IMR-90 (cell line): ENCODE results near the gene DAGLA. TPM values are rescaled to one million over a fixed set of nuclear protein-coding genes. Genes with fewer than 3 reads are reported as not detected.

Experiments used
- ATAC-seq: fragments of 200-7000 bp; cut with Tn5 transposase; 2 replicates; pipeline ENCODE4 v1.9.1; 2020; ENCODE audit warnings: low read depth, mild to moderate bottlenecking, moderate library complexity
- BruUV-seq: library from RNA; stranded (reverse); fragments of 400-500 nt; replicated peaks from 2 replicates; lab custom pipeline; 2021; lab: Mats Ljungman, UMichigan
- CTCF ChIA-PET: fragments of 300-600 bp; formaldehyde crosslinking; extraction: SDS; loops from one replicate; lab custom pipeline; 2021; ENCODE audit warnings: antibody characterized with exemption; lab: Yijun Ruan, JAX
- POLR2A ChIA-PET: fragments of 300-600 bp; sonication (Branson Sonifier 250); formaldehyde crosslinking; loops from one replicate; lab custom pipeline; 2022; ENCODE audit warnings: antibody characterized with exemption; ENCODE audit not compliant: unreplicated experiment; lab: Charles Lee
- DNase-seq: peaks from one replicate; pipeline ENCODE4 v3.0.0; 2013
- H2AFZ ChIP-seq: replicated peaks from 2 replicates; pipeline ENCODE3; 2013; ENCODE audit warnings: low read length, mild to moderate bottlenecking; ENCODE audit not compliant: poor library complexity
- H2AK5ac ChIP-seq: 2 replicates; pipeline ENCODE4 v1.6.1; 2013; ENCODE audit warnings: low read depth, low read length, inconsistent platforms
- H2AK9ac ChIP-seq: replicated peaks from 2 replicates; pipeline ENCODE3; 2013; ENCODE audit warnings: mild to moderate bottlenecking, low read depth, low read length, moderate library complexity; ENCODE audit not compliant: poor library complexity
- H2BK120ac ChIP-seq: 2 replicates; pipeline ENCODE4 v1.6.1; 2013; ENCODE audit warnings: low read depth, low read length, inconsistent platforms
- H2BK15ac ChIP-seq: 3 replicates; pipeline ENCODE4 v1.6.1; 2013; ENCODE audit warnings: low read depth, low read length, inconsistent platforms
- H2BK20ac ChIP-seq: 2 replicates; pipeline ENCODE4 v1.6.1; 2013; ENCODE audit warnings: low read depth, mild to moderate bottlenecking, inconsistent platforms, low read length, moderate library complexity
- H2BK5ac ChIP-seq: 2 replicates; pipeline ENCODE4 v1.6.1; 2013; ENCODE audit warnings: mild to moderate bottlenecking, low read depth, low read length, inconsistent platforms; ENCODE audit not compliant: poor library complexity, severe bottlenecking
- H3K14ac ChIP-seq: replicated peaks from 2 replicates; pipeline ENCODE4 v1.6.1; 2013; ENCODE audit warnings: low read depth, low read length, inconsistent platforms
- H3K18ac ChIP-seq: 2 replicates; pipeline ENCODE4 v1.6.1; 2013; ENCODE audit warnings: low read depth, low read length, control low read depth
- H3K23ac ChIP-seq: 2 replicates; pipeline ENCODE4 v1.6.1; 2013; ENCODE audit warnings: low read depth, low read length, inconsistent platforms
- H3K27ac ChIP-seq: 2 replicates; pipeline ENCODE4 v1.5.1; 2013; ENCODE audit warnings: mild to moderate bottlenecking, control low read depth, low read length; ENCODE audit not compliant: insufficient read depth
- H3K27me3 ChIP-seq: 2 replicates; pipeline ENCODE4 v1.6.1; 2013; ENCODE audit warnings: low read length; ENCODE audit not compliant: control insufficient read depth, insufficient read depth
- H3K36me3 ChIP-seq: 2 replicates; pipeline ENCODE4 v1.6.1; 2013; ENCODE audit warnings: low read length, mixed read lengths; ENCODE audit not compliant: control insufficient read depth, insufficient read depth
- H3K4ac ChIP-seq: 2 replicates; pipeline ENCODE4 v1.6.1; 2013; ENCODE audit warnings: low read depth, low read length, inconsistent platforms
- H3K4me1 ChIP-seq: 2 replicates; pipeline ENCODE4 v1.6.1; 2013; ENCODE audit warnings: low read length, mixed read lengths; ENCODE audit not compliant: control insufficient read depth, insufficient read depth
- H3K4me2 ChIP-seq: 2 replicates; pipeline ENCODE4 v1.6.1; 2013; ENCODE audit warnings: low read depth, mild to moderate bottlenecking, control low read depth, low read length, moderate library complexity
- H3K4me3 ChIP-seq: 2 replicates; pipeline ENCODE4 v1.5.1; 2013; ENCODE audit warnings: low read depth, mild to moderate bottlenecking, control low read depth, low read length, moderate library complexity; ENCODE audit not compliant: insufficient read depth
- H3K56ac ChIP-seq: 2 replicates; pipeline ENCODE4 v1.6.1; 2013; ENCODE audit warnings: low read length, inconsistent platforms; ENCODE audit not compliant: insufficient read depth; ENCODE audit errors: extremely low read depth
- H3K79me1 ChIP-seq, 2 experiments: 2 replicates each; pipeline ENCODE4 v1.6.1; 2013; ENCODE audit warnings: low read length in 2 of 2, inconsistent platforms in 1 of 2, low read depth in 1 of 2
- H3K9ac ChIP-seq: 2 replicates; pipeline ENCODE4 v1.6.1; 2013; ENCODE audit warnings: low read depth, low read length, control low read depth
- H3K9me1 ChIP-seq: 2 replicates; pipeline ENCODE4 v1.6.1; 2013; ENCODE audit warnings: low read length, inconsistent platforms; ENCODE audit not compliant: insufficient read depth
- H3K9me3 ChIP-seq: 2 replicates; pipeline ENCODE4 v1.6.1; 2013; ENCODE audit warnings: low read length; ENCODE audit not compliant: control insufficient read depth, insufficient read depth
- H4K20me1 ChIP-seq: 2 replicates; pipeline ENCODE4 v1.6.1; 2013; ENCODE audit warnings: low read length, inconsistent platforms; ENCODE audit not compliant: insufficient read depth
- H4K5ac ChIP-seq: 2 replicates; pipeline ENCODE4 v1.6.1; 2013; ENCODE audit warnings: mild to moderate bottlenecking, low read depth, low read length, control low read depth
- H4K8ac ChIP-seq, 2 experiments: 2 replicates each; pipeline ENCODE4 v1.6.1; 2013; ENCODE audit warnings: low read depth in 2 of 2, low read length in 2 of 2, control low read depth in 1 of 2, inconsistent platforms in 1 of 2
- H4K91ac ChIP-seq: 2 replicates; pipeline ENCODE4 v1.6.1; 2013; ENCODE audit warnings: low read depth, low read length, inconsistent platforms; ENCODE audit not compliant: insufficient read depth
- BHLHE40 ChIP-seq: fragments of 150-350 bp; IDR thresholded peaks from 2 replicates; pipeline ENCODE4 v1.6.1; 2016; ENCODE audit warnings: mild to moderate bottlenecking, low read depth, low read length
- CEBPB ChIP-seq: IDR thresholded peaks from 2 replicates; pipeline ENCODE4 v1.6.1; 2012; ENCODE audit warnings: low read depth, low read length, improper control_type of control experiment
- CHD1 ChIP-seq: IDR thresholded peaks from 2 replicates; pipeline ENCODE4 v1.6.1; 2012; ENCODE audit warnings: low read depth, low read length, improper control_type of control experiment
- CTCF ChIP-seq: conservative IDR thresholded peaks from 2 replicates; pipeline ENCODE4 v1.5.1; 2012; ENCODE audit warnings: mild to moderate bottlenecking, low read depth, low read length, improper control_type of control experiment
- ELK1 ChIP-seq: fragments of 150-350 bp; IDR thresholded peaks from 2 replicates; pipeline ENCODE4 v1.6.1; 2016; ENCODE audit warnings: low read depth, mild to moderate bottlenecking, low read length, moderate library complexity, borderline replicate concordance
- FOS ChIP-seq: fragments of 150-350 bp; IDR thresholded peaks from 2 replicates; pipeline ENCODE4 v1.6.1; 2016; ENCODE audit warnings: low read depth, low read length
- MAFK ChIP-seq: IDR thresholded peaks from 2 replicates; pipeline ENCODE4 v1.6.1; 2012; ENCODE audit warnings: low read depth, low read length, improper control_type of control experiment
- MAZ ChIP-seq: IDR thresholded peaks from 2 replicates; pipeline ENCODE4 v1.6.1; 2012; ENCODE audit warnings: low read depth, mild to moderate bottlenecking, low read length, improper control_type of control experiment, moderate library complexity, borderline replicate concordance
- NFE2L2 ChIP-seq: fragments of 150-350 bp; IDR thresholded peaks from 2 replicates; pipeline ENCODE4 v1.6.1; 2016; ENCODE audit warnings: low read depth, mild to moderate bottlenecking, low read length
- POLR2A ChIP-seq: IDR thresholded peaks from 2 replicates; pipeline ENCODE4 v1.6.1; 2012; ENCODE audit warnings: mild to moderate bottlenecking, low read depth, low read length
- RAD21 ChIP-seq: IDR thresholded peaks from 2 replicates; pipeline ENCODE4 v1.6.1; 2012; ENCODE audit warnings: low read length, improper control_type of control experiment
- RCOR1 ChIP-seq: IDR thresholded peaks from 2 replicates; pipeline ENCODE4 v1.6.1; 2012; ENCODE audit warnings: mild to moderate bottlenecking, low read length, improper control_type of control experiment; ENCODE audit not compliant: insufficient replicate concordance
- RFX5 ChIP-seq: IDR thresholded peaks from 2 replicates; pipeline ENCODE4 v1.8.0; 2012; ENCODE audit warnings: low read depth, mild to moderate bottlenecking, low read length, moderate library complexity
- SMC3 ChIP-seq: fragments of 150-350 bp; IDR thresholded peaks from 2 replicates; pipeline ENCODE4 v1.6.1; 2016; ENCODE audit warnings: low read depth, mild to moderate bottlenecking, antibody characterized with exemption, low read length, moderate library complexity
- WGBS, 2 experiments: methylation state at CpG; one replicate each; pipeline versions ENCODE4 v1.1.5 to v1.1.7; 2013; ENCODE audit warnings: missing lambda C conversion rate in 2 of 2; ENCODE audit not compliant: insufficient read length in 1 of 2; ENCODE audit errors: extremely low coverage in 2 of 2; 5-methylcytosine and 5-hydroxymethylcytosine counted together
- dilution Hi-C: fragments of 300-500 bp; cut with HindIII; formaldehyde crosslinking; loops from one replicate; pipeline ENCODE4 v1.14.3; 2018; ENCODE audit warnings: low sequenced_read_pairs; ENCODE audit not compliant: unreplicated experiment
- in situ Hi-C: fragments of 300-500 bp; cut with MboI; formaldehyde crosslinking; loops from 3 replicates; pipeline ENCODE4 v1.14.3; 2019; ENCODE audit warnings: low sequenced_read_pairs, inconsistent platforms, mixed read lengths
- intact Hi-C: fragments of 100-400 bp; cut with micrococcal nuclease; formaldehyde crosslinking; loops from 2 replicates; pipeline ENCODE4 v1.10.0; 2022
- polyA plus RNA-seq, 3 experiments: library from polyadenylated mRNA; depleted of rRNA; stranded (reverse); fragments of >200 nt; gene quantifications; 2 replicates each; pipeline ENCODE4 v1.2.3, GENCODE V29; 2012; ENCODE audit warnings: low replicate concordance in 1 of 3
- total RNA-seq: library from RNA; depleted of rRNA; stranded (reverse); fragments of >200 nt; gene quantifications from 2 replicates; pipeline ENCODE4 v1.2.3, GENCODE V29; 2012
- TF ChIP-seq, protein P1 (sequence below): fragments of 150-350 bp; IDR thresholded peaks from 2 replicates; pipeline ENCODE4 v1.6.1; 2017; ENCODE audit warnings: mild to moderate bottlenecking, antibody characterized with exemption, low read length, low read depth

DAGLA gene
- total and polyA plus RNA-seq, 2 of the 4 experiments (the other 2 are of a cell fraction): 0.90 to 3.8 TPM

GRCh38 chr11:61716478-61717285 lies 36.5 kb downstream of the DAGLA start:
- H3K18ac ChIP-seq: no peak overlapping the region
- H2BK20ac ChIP-seq: no peak overlapping the region
- H3K27ac ChIP-seq: no peak overlapping the region
- intact Hi-C loops (no loop called here), in situ Hi-C loops (no loop called here), dilution Hi-C loops (no loop called here)
- no peaks in the 10 kb centered on the region for H3K36me3 ChIP-seq
- H4K91ac ChIP-seq: no peak overlapping the region
- H2BK120ac ChIP-seq: no peak overlapping the region
- peaks cover 12% of the 10 kb centered on the region for H3K4me1 ChIP-seq
- H3K4me2 ChIP-seq: no peak overlapping the region
- no peak overlapping the region for H2AK9ac ChIP-seq
- no peak overlapping the region for H3K23ac ChIP-seq
- H3K79me1 ChIP-seq: peaks cover 4 to 18% of the 10 kb centered on the region in 2 experiments; a peak in 2 of 4 replicates
- no peak for ATAC-seq
- H4K5ac ChIP-seq: no peak overlapping the region
- 64% methylated on average over 2 of the region's 13 CpGs; no CpG with 5 or more reads in 1 of the 2 experiments for WGBS, 2 experiments
- peaks cover 22% of the 10 kb centered on the region; the same call in 1 of the 2 replicates for H3K27me3 ChIP-seq
- no peak overlapping the region for H3K14ac ChIP-seq
- peaks cover 12% of the 10 kb centered on the region for H3K9me1 ChIP-seq
- no peaks in the 10 kb centered on the region for H3K9me3 ChIP-seq
- ChIA-PET POLR2A (no interaction called here), CTCF (no interaction called here)
- no peak overlapping the region for H4K8ac ChIP-seq
- H2AFZ ChIP-seq: no peak overlapping the region
- H3K4ac ChIP-seq: no peak overlapping the region
- BruUV-seq: no TSS peak
- no peak overlapping the region for H2BK5ac ChIP-seq
- H3K56ac ChIP-seq: no peak overlapping the region
- no peak overlapping the region for H3K9ac ChIP-seq
- H2BK15ac ChIP-seq: no peak overlapping the region
- no peak overlapping the region for H2AK5ac ChIP-seq
- no peak overlapping the region for H3K4me3 ChIP-seq
- DNase-seq: no peak
- no peaks in the 10 kb centered on the region for H4K20me1 ChIP-seq
- TF ChIP-seq RAD21: no peak
- no peak for TF ChIP-seq RFX5
- TF ChIP-seq CTCF: no peak
- TF ChIP-seq, protein P1, sequence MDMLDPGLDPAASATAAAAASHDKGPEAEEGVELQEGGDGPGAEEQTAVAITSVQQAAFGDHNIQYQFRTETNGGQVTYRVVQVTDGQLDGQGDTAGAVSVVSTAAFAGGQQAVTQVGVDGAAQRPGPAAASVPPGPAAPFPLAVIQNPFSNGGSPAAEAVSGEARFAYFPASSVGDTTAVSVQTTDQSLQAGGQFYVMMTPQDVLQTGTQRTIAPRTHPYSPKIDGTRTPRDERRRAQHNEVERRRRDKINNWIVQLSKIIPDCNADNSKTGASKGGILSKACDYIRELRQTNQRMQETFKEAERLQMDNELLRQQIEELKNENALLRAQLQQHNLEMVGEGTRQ: no peak
- TF ChIP-seq FOS: no peak
- no peak for TF ChIP-seq CEBPB
- no peak for TF ChIP-seq BHLHE40
- TF ChIP-seq SMC3: no peak
- no peak for TF ChIP-seq MAZ
- no peak for TF ChIP-seq MAFK
- TF ChIP-seq ELK1: no peak
- TF ChIP-seq POLR2A: no peak
- TF ChIP-seq CHD1: no peak
- no peak for TF ChIP-seq NFE2L2
- no peak for TF ChIP-seq RCOR1
